DOHH2 (cell line): ENCODE measurements around the gene DUSP23.

Experiments used
- CTCF ChIP-seq: fragments of 200-600 bp; sonication (generic); IDR thresholded peaks from one replicate; pipeline ENCODE4 v1.5.1; 2014; ENCODE audit warnings: antibody characterized with exemption, mild to moderate bottlenecking, low read depth, low read length; ENCODE audit not compliant: poor library complexity, severe bottlenecking
- EZH2phosphoT487 ChIP-seq: fragments of 200-600 bp; sonication (generic); IDR thresholded peaks from 2 replicates; pipeline ENCODE4 v1.6.1; 2017; ENCODE audit warnings: borderline replicate concordance, mild to moderate bottlenecking, antibody characterized with exemption, low read length, moderate library complexity, mixed read lengths

- TF ChIP-seq CTCF: no peak
- TF ChIP-seq EZH2phosphoT487: no peak
Measured at GRCh38 chr1:159828176-159828575, 47.4 kb downstream of the DUSP23 start.
